A549 (cell line): Measurements from ENCODE around the gene IL9R. TPM values are rescaled to one million over a fixed set of nuclear protein-coding genes. Genes with fewer than 3 reads are reported as not detected.
A peak's percentile ranks its signal among the peaks of the same experiment; 100 is the strongest.

ENCODE experiments used
- ATAC-seq, 2 experiments: fragments of 200-7000 bp in 1 of 2; fragments of >200 bp in 1 of 2; cut with Nextera tagmentation in 1 of 2; cut with Tn5 transposase in 1 of 2; 3 replicates each; pipeline versions ENCODE4 v1.8.0 to v1.9.1; 2018 to 2020; ENCODE audit warnings: mild to moderate bottlenecking in 1 of 2, moderate library complexity in 1 of 2
- CTCF ChIA-PET: fragments of 300-600 bp; sonication (Branson Sonifier 250); formaldehyde crosslinking; extraction: SDS; loops from one replicate; lab custom pipeline; 2021; ENCODE audit warnings: antibody characterized with exemption, inconsistent platforms; lab: Yijun Ruan, JAX
- POLR2A ChIA-PET: fragments of 350-600 bp; formaldehyde crosslinking; extraction: SDS; loops from one replicate; lab custom pipeline; 2021; ENCODE audit warnings: antibody characterized with exemption, inconsistent platforms; lab: Yijun Ruan, JAX
- DNase-seq, 2 experiments: peaks; one replicate each; pipeline versions ENCODE4 v3.0.0 to v3.0.0-alpha.2; 2011 to 2016; ENCODE audit warnings: low read depth in 1 of 2, low spot score in 1 of 2
- FAIRE-seq: peaks from 2 replicates; lab custom pipeline; 2011; peaks lifted over from hg19 to GRCh38; lab: Jason Lieb, UNC
- H3K27ac ChIP-seq, 2 experiments: fragments of >200 bp; sonication (Bioruptor Twin); formaldehyde crosslinking; 3 replicates each; pipeline ENCODE4 v1.5.1; 2016 to 2017
- H3K4me1 ChIP-seq: fragments of >200 bp; sonication (Bioruptor Twin); formaldehyde crosslinking; 3 replicates; pipeline ENCODE4 v1.6.1; 2016
- H3K4me2 ChIP-seq: fragments of >200 bp; sonication (Bioruptor Twin); formaldehyde crosslinking; 3 replicates; pipeline ENCODE4 v1.6.1; 2016
- H3K4me3 ChIP-seq: fragments of >200 bp; sonication (Bioruptor Twin); formaldehyde crosslinking; 3 replicates; pipeline ENCODE4 v1.5.1; 2016
- H3K9me3 ChIP-seq: fragments of >200 bp; sonication (Bioruptor Twin); formaldehyde crosslinking; 3 replicates; pipeline ENCODE4 v1.6.1; 2016
- BCL3 ChIP-seq: fragments of >200 bp; sonication (Bioruptor Twin); formaldehyde crosslinking; IDR thresholded peaks from 3 replicates; pipeline ENCODE4 v1.6.1; 2016
- BHLHE40 ChIP-seq: IDR thresholded peaks from 2 replicates; pipeline ENCODE4 v1.6.1; 2012; ENCODE audit warnings: low read depth, low read length, inconsistent platforms
- CBX2 ChIP-seq: fragments of 200-600 bp; sonication (generic); IDR thresholded peaks from 2 replicates; pipeline ENCODE4 v1.6.1; 2016; ENCODE audit warnings: low read depth, mild to moderate bottlenecking, borderline replicate concordance
- CTCF ChIP-seq: fragments of >200 bp; sonication (Bioruptor Twin); formaldehyde crosslinking; IDR thresholded peaks from 3 replicates; pipeline ENCODE4 v1.5.1; 2016
- EHF ChIP-seq: fragments of 250-450 bp; sonication (Bioruptor Pico); IDR thresholded peaks from 2 replicates; pipeline ENCODE4 v1.5.0; 2020; ENCODE audit warnings: mild to moderate bottlenecking
- EHMT2 ChIP-seq: fragments of 200-600 bp; sonication (generic); IDR thresholded peaks from 2 replicates; pipeline ENCODE4 v1.6.1; 2016; ENCODE audit warnings: antibody characterized with exemption, low read depth, mild to moderate bottlenecking, moderate library complexity
- EP300 ChIP-seq, 2 experiments: fragments of >200 bp; sonication (Bioruptor Twin); formaldehyde crosslinking; IDR thresholded peaks; 2 replicates in 1 of 2; 3 replicates in 1 of 2; pipeline ENCODE4 v1.6.1; 2016 to 2017
- FOSL2 ChIP-seq, 2 experiments: fragments of 450-650 bp in 1 of 2; fragments of >200 bp in 1 of 2; sonication (Bioruptor Twin) in 1 of 2; formaldehyde crosslinking; IDR thresholded peaks; 2 replicates each; pipeline versions ENCODE4 v1.5.0 to v1.6.1; 2016 to 2020; ENCODE audit warnings: mild to moderate bottlenecking in 1 of 2, moderate library complexity in 1 of 2
- HES2 ChIP-seq: fragments of >200 bp; sonication (Bioruptor Twin); formaldehyde crosslinking; IDR thresholded peaks from 2 replicates; pipeline ENCODE4 v1.6.1; 2016
- JUN ChIP-seq, 2 experiments: fragments of >200 bp; sonication (Bioruptor Twin); formaldehyde crosslinking; IDR thresholded peaks; 2 replicates in 1 of 2; 3 replicates in 1 of 2; pipeline ENCODE4 v1.6.1; 2016 to 2017
- MAFK ChIP-seq: fragments of 450-650 bp; IDR thresholded peaks from 2 replicates; pipeline ENCODE4 v1.6.1; 2014; ENCODE audit not compliant: partially characterized antibody
- MAZ ChIP-seq: fragments of 150-350 bp; IDR thresholded peaks from 2 replicates; pipeline ENCODE4 v1.6.1; 2014; ENCODE audit warnings: antibody characterized with exemption, low read depth, low read length, borderline replicate concordance
- MYC ChIP-seq: IDR thresholded peaks from 2 replicates; pipeline ENCODE4 v1.6.1; 2012; ENCODE audit warnings: mild to moderate bottlenecking, inconsistent platforms, low read length, improper control_type of control experiment, borderline replicate concordance
- NR3C1 ChIP-seq: fragments of >200 bp; sonication (Bioruptor Twin); formaldehyde crosslinking; IDR thresholded peaks from 3 replicates; pipeline ENCODE4 v1.6.1; 2017
- POLR2AphosphoS2 ChIP-seq: conservative IDR thresholded peaks from 2 replicates; pipeline ENCODE4 v1.6.1; 2012; ENCODE audit warnings: low read length, improper control_type of control experiment, inconsistent platforms
- RAD21 ChIP-seq, 2 experiments: fragments of >200 bp in 1 of 2; sonication (Bioruptor Twin) in 1 of 2; formaldehyde crosslinking in 1 of 2; IDR thresholded peaks in 1 of 2; conservative IDR thresholded peaks in 1 of 2; 2 replicates in 1 of 2; 3 replicates in 1 of 2; pipeline ENCODE4 v1.6.1; 2012 to 2018; ENCODE audit warnings: inconsistent platforms in 1 of 2
- RCOR1 ChIP-seq: fragments of 150-350 bp; IDR thresholded peaks from 2 replicates; pipeline ENCODE4 v1.6.1; 2014; ENCODE audit warnings: antibody characterized with exemption, low read length, low read depth
- REST ChIP-seq: fragments of 200-600 bp; sonication (generic); IDR thresholded peaks from 2 replicates; pipeline ENCODE4 v1.6.1; 2016; ENCODE audit warnings: antibody characterized with exemption, mild to moderate bottlenecking, moderate library complexity
- RFX5 ChIP-seq: fragments of 450-650 bp; IDR thresholded peaks from 2 replicates; pipeline ENCODE4 v1.7.1; 2014; ENCODE audit warnings: antibody characterized with exemption, mild to moderate bottlenecking, moderate library complexity
- SMC3 ChIP-seq: fragments of >200 bp; sonication (Bioruptor Twin); formaldehyde crosslinking; IDR thresholded peaks from 3 replicates; pipeline ENCODE4 v1.6.1; 2018; ENCODE audit warnings: inconsistent platforms
- WGBS: methylation state at CpG from one replicate; pipeline ENCODE4 v1.1.6; 2017; ENCODE audit errors: missing lambda C conversion rate; 5-methylcytosine and 5-hydroxymethylcytosine counted together
- polyA plus RNA-seq, 4 experiments: library from polyadenylated mRNA; depleted of rRNA in 3 of 4; stranded (reverse); fragments of >200 nt; fragmentation: RNase III in 1 of 4; extraction: RNeasy Plus Mini Kit Qiagen cat#74134 plus additional on column Dnase treatment in 1 of 4; gene quantifications; 2 replicates in 3 of 4; 3 replicates in 1 of 4; pipeline ENCODE4 v1.2.3, GENCODE V29; 2011 to 2017

Gene IL9R
- polyA plus RNA-seq, 2 of the 4 experiments (the other 2 are of a cell fraction) = 0.06 to 0.12 TPM

- TF ChIP-seq RFX5 = no peak
- TF ChIP-seq RCOR1 = no peak
- TF ChIP-seq BCL3 = no peak
- TF ChIP-seq CTCF = no peak
- no peak for TF ChIP-seq EHF (CRISPR knock-in tag)
- no peak for TF ChIP-seq BHLHE40
- no peak for TF ChIP-seq MAZ
- TF ChIP-seq, all 56 proteins: peak for 0
These were observed 38.4 kb upstream of the IL9R start (continued) for GRCh38 chrX:155959018-155959587.

GRCh38 chrX:155962906-155963305 lies 34.6 kb upstream of the IL9R start:
- Histone ChIP-seq H3K4me1 (no peaks in the 10 kb centered on the region), H3K4me3 (no peak overlapping the region), H3K4me2 (no peak overlapping the region), H3K9me3 (0 out of 3 replicates have a peak, but pooled peaks cover 2% of the 10 kb centered on the region), H3K27ac (no peak overlapping the region)
- ChIA-PET POLR2A (no interaction called here), CTCF (no interaction called here)
- ATAC-seq (no peak), DNase-seq (no peak), FAIRE-seq (no peak)
- WGBS = 5% methylated on average over 1 of the region's 1 CpG
- TF ChIP-seq POLR2AphosphoS2 (no peak), MAZ (no peak), NR3C1 (no peak), REST (no peak), MYC (no peak), CBX2 (no peak), BHLHE40 (no peak), EHMT2 (no peak), FOSL2 (IDR thresholded peaks at IDR 0.05) (no peak), FOSL2 (CRISPR knock-in tag; IDR thresholded peaks at IDR 0.05) (no peak)

GRCh38 chrX:155966876-155967275 lies 30.6 kb upstream of the IL9R start:
- H3K4me2 ChIP-seq = no peak overlapping the region
- no peak overlapping the region for H3K4me3 ChIP-seq
- CTCF ChIA-PET = no interaction called here
- ATAC-seq (peak; percentile 82 to 92; a peak in 5 of 6 replicates), FAIRE-seq (no peak), DNase-seq (peak; percentile 22 to 79)
- no peak overlapping the region for H3K27ac ChIP-seq
- POLR2A ChIA-PET = no interaction called here
- no peaks in the 10 kb centered on the region for H3K4me1 ChIP-seq
- 16% methylated on average over 8 of the region's 8 CpGs for WGBS
- H3K9me3 ChIP-seq = peaks cover 17% of the 10 kb centered on the region
- TF ChIP-seq HES2 = no peak
- no peak for TF ChIP-seq MAZ
- peak; percentile 62 to 74 for TF ChIP-seq RAD21 (conservative IDR thresholded peaks at IDR 0.05 in 1 of 2, IDR thresholded peaks at IDR 0.05 in 1 of 2)
- TF ChIP-seq EP300 (IDR thresholded peaks at IDR 0.05) = no peak
- TF ChIP-seq POLR2AphosphoS2 = no peak
- peak; percentile 61 for TF ChIP-seq CTCF
- no peak for TF ChIP-seq BHLHE40
- TF ChIP-seq JUN (IDR thresholded peaks at IDR 0.05) = no peak
- no peak for TF ChIP-seq MYC
- TF ChIP-seq MAFK = no peak
- TF ChIP-seq SMC3 = peak; percentile 57
